SK-N-SH (cell line): ENCODE results near the gene KSR2. TPM values are rescaled to one million over a fixed set of nuclear protein-coding genes. Genes with fewer than 3 reads are reported as not detected.

Experiments
- CTCF ChIA-PET: fragments of 300-600, 350-600 bp; formaldehyde crosslinking; extraction: SDS; loops from one replicate; lab custom pipeline; 2021; lab: Yijun Ruan, JAX
- POLR2A ChIA-PET: fragments of 350-600 bp; sonication (Branson Sonifier 250); formaldehyde crosslinking; extraction: SDS; loops from one replicate; lab custom pipeline; 2020; ENCODE audit warnings: antibody characterized with exemption, inconsistent platforms; lab: Yijun Ruan, JAX
- DNase-seq: peaks from one replicate; pipeline ENCODE4 v3.0.0; 2012
- H2AFZ ChIP-seq: fragments of 200-600 bp; sonication (generic); 2 replicates; pipeline ENCODE4 v1.8.1; 2016; ENCODE audit warnings: antibody characterized with exemption, mild to moderate bottlenecking, low read depth
- H3F3A ChIP-seq: fragments of 200-600 bp; sonication (generic); replicated peaks from 2 replicates; pipeline ENCODE3; 2016; ENCODE audit warnings: antibody characterized with exemption, mild to moderate bottlenecking; ENCODE audit not compliant: insufficient read depth
- H3K27ac ChIP-seq, 2 experiments: fragments of 200-500 bp in 1 of 2; fragments of 200-600 bp in 1 of 2; sonication (Bioruptor generic) in 1 of 2; sonication (generic), shearing (Covaris generic) in 1 of 2; 2 replicates each; pipeline versions ENCODE4 v1.5.1 to v1.6.1; 2014 to 2016; ENCODE audit warnings: low read depth in 2 of 2, inconsistent platforms in 1 of 2, low read length in 1 of 2, mild to moderate bottlenecking in 1 of 2, mixed read lengths in 1 of 2
- H3K27me3 ChIP-seq: fragments of 200-600 bp; sonication (generic), shearing (Covaris generic); 2 replicates; pipeline ENCODE4 v1.6.1; 2016; ENCODE audit warnings: mixed run types; ENCODE audit not compliant: insufficient read depth
- H3K36me3 ChIP-seq, 2 experiments: fragments of 200-500 bp in 1 of 2; fragments of 200-600 bp in 1 of 2; sonication (Bioruptor generic) in 1 of 2; sonication (generic) in 1 of 2; replicated peaks in 1 of 2; 2 replicates each; pipeline versions ENCODE3 to v1.5.1; 2014 to 2016; ENCODE audit warnings: low read length in 1 of 2, mild to moderate bottlenecking in 1 of 2; ENCODE audit not compliant: insufficient read depth in 2 of 2, control insufficient read depth in 1 of 2
- H3K4me1 ChIP-seq, 2 experiments: fragments of 200-500 bp in 1 of 2; fragments of 200-600 bp in 1 of 2; sonication (Bioruptor generic) in 1 of 2; sonication (generic), shearing (Covaris generic) in 1 of 2; 2 replicates each; pipeline versions ENCODE4 v1.5.1 to v1.6.1; 2014 to 2016; ENCODE audit warnings: low read depth in 1 of 2, low read length in 1 of 2, mixed run types in 1 of 2; ENCODE audit not compliant: insufficient read depth in 2 of 2, control insufficient read depth in 1 of 2
- H3K4me2 ChIP-seq: fragments of 200-600 bp; sonication (generic), shearing (Covaris generic); 2 replicates; pipeline ENCODE4 v1.6.1; 2017; ENCODE audit warnings: mixed run types
- H3K4me3 ChIP-seq, 2 experiments: fragments of 200-500 bp in 1 of 2; fragments of 200-600 bp in 1 of 2; sonication (Bioruptor generic) in 1 of 2; sonication (generic), shearing (Covaris generic) in 1 of 2; 2 replicates each; pipeline versions ENCODE4 v1.5.1 to v1.8.1; 2014 to 2016; ENCODE audit warnings: low read depth in 2 of 2, inconsistent platforms in 1 of 2, low read length in 1 of 2, mild to moderate bottlenecking in 1 of 2, mixed read lengths in 1 of 2, moderate library complexity in 1 of 2
- H3K79me2 ChIP-seq: fragments of 200-600 bp; sonication (generic); 2 replicates; pipeline ENCODE4 v1.8.1; 2017; ENCODE audit warnings: mild to moderate bottlenecking; ENCODE audit not compliant: insufficient read depth
- H3K9ac ChIP-seq: fragments of 200-600 bp; sonication (generic); 2 replicates; pipeline ENCODE4 v1.6.1; 2017; ENCODE audit warnings: mixed run types
- H3K9me2 ChIP-seq: fragments of 200-600 bp; sonication (generic); 2 replicates; pipeline ENCODE4 v1.6.1; 2017; ENCODE audit warnings: mixed run types
- H3K9me3 ChIP-seq: fragments of 200-600 bp; sonication (generic); 2 replicates; pipeline ENCODE4 v1.6.1; 2017; ENCODE audit warnings: mixed run types, mild to moderate bottlenecking, moderate library complexity
- H4K20me1 ChIP-seq: fragments of 200-600 bp; sonication (generic); 2 replicates; pipeline ENCODE4 v1.6.1; 2017; ENCODE audit warnings: mild to moderate bottlenecking, mixed run types; ENCODE audit not compliant: insufficient read depth
- ELF1 ChIP-seq: IDR thresholded peaks from 2 replicates; pipeline ENCODE4 v1.4.0; 2012
- EP300 ChIP-seq, 2 experiments: IDR thresholded peaks; 2 replicates each; pipeline versions ENCODE4 v1.4.0 to v1.6.1; 2012; ENCODE audit warnings: borderline replicate concordance in 1 of 2, low read depth in 1 of 2, low read length in 1 of 2
- EZH2phosphoT487 ChIP-seq: fragments of 200-600 bp; sonication (generic); IDR thresholded peaks from 2 replicates; pipeline ENCODE4 v1.6.1; 2017; ENCODE audit warnings: low read depth, mixed run types, mild to moderate bottlenecking, antibody characterized with exemption, moderate library complexity, borderline replicate concordance
- FOSL2 ChIP-seq: IDR thresholded peaks from 2 replicates; pipeline ENCODE4 v1.4.0; 2012; ENCODE audit warnings: low read depth, mild to moderate bottlenecking, moderate library complexity, borderline replicate concordance
- FOXM1 ChIP-seq: IDR thresholded peaks from 2 replicates; pipeline ENCODE4 v1.4.0; 2012; ENCODE audit warnings: low read depth, mild to moderate bottlenecking
- GABPA ChIP-seq: IDR thresholded peaks from 2 replicates; pipeline ENCODE4 v1.4.0; 2012; ENCODE audit warnings: low read depth, mild to moderate bottlenecking
- GATA2 ChIP-seq: sonication (generic); formaldehyde crosslinking; IDR thresholded peaks from 2 replicates; pipeline ENCODE4 v1.5.0; 2020; ENCODE audit warnings: mild to moderate bottlenecking, missing genetic modification reagents
- MEF2A ChIP-seq: IDR thresholded peaks from 2 replicates; pipeline ENCODE4 v1.4.0; 2012; ENCODE audit warnings: low read depth, borderline replicate concordance
- MXI1 ChIP-seq: IDR thresholded peaks from 2 replicates; pipeline ENCODE4 v1.6.1; 2012; ENCODE audit warnings: mild to moderate bottlenecking, low read depth, low read length, improper control_type of control experiment
- REST ChIP-seq: IDR thresholded peaks from 2 replicates; pipeline ENCODE4 v1.6.1; 2012; ENCODE audit warnings: mild to moderate bottlenecking, low read depth, low read length, moderate library complexity
- RFX5 ChIP-seq: IDR thresholded peaks from 2 replicates; pipeline ENCODE4 v1.6.1; 2012; ENCODE audit warnings: mild to moderate bottlenecking, improper control_type of control experiment, low read length
- RXRA ChIP-seq: IDR thresholded peaks from 2 replicates; pipeline ENCODE4 v1.4.0; 2012; ENCODE audit warnings: low read depth, mild to moderate bottlenecking, borderline replicate concordance
- SIN3A ChIP-seq: IDR thresholded peaks from 2 replicates; pipeline ENCODE4 v1.6.1; 2012; ENCODE audit warnings: low read depth, mild to moderate bottlenecking, low read length, moderate library complexity, borderline replicate concordance
- TAF1 ChIP-seq: IDR thresholded peaks from 2 replicates; pipeline ENCODE4 v1.6.1; 2012; ENCODE audit warnings: low read depth, mild to moderate bottlenecking, low read length, moderate library complexity, borderline replicate concordance
- TCF12 ChIP-seq: IDR thresholded peaks from 2 replicates; pipeline ENCODE4 v1.4.0; 2012
- TEAD4 ChIP-seq: IDR thresholded peaks from 2 replicates; pipeline ENCODE4 v1.4.0; 2012; ENCODE audit warnings: mild to moderate bottlenecking, borderline replicate concordance; ENCODE audit not compliant: insufficient read depth
- USF2 ChIP-seq: fragments of 150-350 bp; IDR thresholded peaks from 2 replicates; pipeline ENCODE4 v1.6.1; 2017; ENCODE audit warnings: antibody characterized with exemption, low read length, low read depth, borderline replicate concordance
- YY1 ChIP-seq: IDR thresholded peaks from 2 replicates; pipeline ENCODE4 v1.4.0; 2012; ENCODE audit warnings: low read depth, mild to moderate bottlenecking
- WGBS: methylation state at CpG from one replicate; pipeline ENCODE4 v1.1.6; 2017; ENCODE audit warnings: low lambda C conversion rate; 5-methylcytosine and 5-hydroxymethylcytosine counted together
- polyA plus RNA-seq, 3 experiments: library from polyadenylated mRNA; depleted of rRNA; stranded (reverse); fragments of >200 nt; gene quantifications; 2 replicates each; pipeline ENCODE4 v1.2.3, GENCODE V29; 2012
- TF ChIP-seq, protein P1 (sequence below): IDR thresholded peaks from 2 replicates; pipeline ENCODE4 v1.4.0; 2012; ENCODE audit warnings: low read depth
- TF ChIP-seq, protein P2 (sequence below): IDR thresholded peaks from 2 replicates; pipeline ENCODE4 v1.4.0; 2012; ENCODE audit warnings: low read depth, borderline replicate concordance

Gene KSR2
- polyA plus RNA-seq, 1 of the 3 experiments (the other 2 are of a cell fraction), result 0.12 TPM

DNA sequence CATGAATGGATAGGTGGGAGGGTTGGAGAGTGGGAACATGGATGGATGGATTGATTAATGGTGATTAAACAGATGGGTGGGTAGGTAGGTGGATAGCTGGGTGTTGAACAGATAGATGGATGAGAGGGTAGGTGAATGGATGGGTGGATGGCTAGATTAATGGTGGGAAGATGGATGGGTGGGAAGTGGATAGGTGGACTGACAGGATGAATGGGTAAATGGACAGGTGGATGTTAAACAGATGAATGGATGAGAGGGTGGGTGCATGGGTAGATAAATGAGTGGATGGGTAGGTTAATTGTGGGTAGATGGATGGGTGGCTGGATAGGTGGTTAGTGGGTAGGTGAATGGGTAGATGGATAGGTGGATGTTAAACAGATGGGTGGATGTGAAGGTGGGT lies 460.3 kb downstream of the KSR2 start:
- POLR2A ChIA-PET, result no interaction called here
- H3K9me3 ChIP-seq, result no peaks in the 10 kb centered on the region

GRCh38 chr12:117507548-117507947 lies 461.2 kb downstream of the KSR2 start:
- no peak overlapping the region for H3K27ac ChIP-seq
- no peak overlapping the region for H3K4me2 ChIP-seq
- H3K79me2 ChIP-seq, result no peaks in the 10 kb centered on the region
- ChIA-PET POLR2A (no interaction called here), CTCF (no interaction called here)
- no peak overlapping the region for H3K9ac ChIP-seq
- no peaks in the 10 kb centered on the region for H3K27me3 ChIP-seq
- no peak overlapping the region for H3K4me3 ChIP-seq
- no peaks in the 10 kb centered on the region for H3K9me2 ChIP-seq
- 39% methylated on average over 3 of the region's 3 CpGs for WGBS
- H3K36me3 ChIP-seq, result no peaks in the 10 kb centered on the region
- DNase-seq, result no peak
- H2AFZ ChIP-seq, result no peak overlapping the region
- no peaks in the 10 kb centered on the region for H3K4me1 ChIP-seq
- H3K9me3 ChIP-seq, result no peaks in the 10 kb centered on the region
- no peaks in the 10 kb centered on the region for H4K20me1 ChIP-seq
- no peaks in the 10 kb centered on the region for H3F3A ChIP-seq
- TF ChIP-seq TEAD4 (no peak), FOXM1 (no peak), MXI1 (no peak), USF2 (no peak), FOSL2 (no peak), REST (no peak), MEF2A (no peak), EZH2phosphoT487 (no peak), RXRA (no peak), TCF12 (no peak)
- TF ChIP-seq, protein P1, sequence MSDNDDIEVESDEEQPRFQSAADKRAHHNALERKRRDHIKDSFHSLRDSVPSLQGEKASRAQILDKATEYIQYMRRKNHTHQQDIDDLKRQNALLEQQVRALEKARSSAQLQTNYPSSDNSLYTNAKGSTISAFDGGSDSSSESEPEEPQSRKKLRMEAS, result no peak
- TF ChIP-seq, protein P2, sequence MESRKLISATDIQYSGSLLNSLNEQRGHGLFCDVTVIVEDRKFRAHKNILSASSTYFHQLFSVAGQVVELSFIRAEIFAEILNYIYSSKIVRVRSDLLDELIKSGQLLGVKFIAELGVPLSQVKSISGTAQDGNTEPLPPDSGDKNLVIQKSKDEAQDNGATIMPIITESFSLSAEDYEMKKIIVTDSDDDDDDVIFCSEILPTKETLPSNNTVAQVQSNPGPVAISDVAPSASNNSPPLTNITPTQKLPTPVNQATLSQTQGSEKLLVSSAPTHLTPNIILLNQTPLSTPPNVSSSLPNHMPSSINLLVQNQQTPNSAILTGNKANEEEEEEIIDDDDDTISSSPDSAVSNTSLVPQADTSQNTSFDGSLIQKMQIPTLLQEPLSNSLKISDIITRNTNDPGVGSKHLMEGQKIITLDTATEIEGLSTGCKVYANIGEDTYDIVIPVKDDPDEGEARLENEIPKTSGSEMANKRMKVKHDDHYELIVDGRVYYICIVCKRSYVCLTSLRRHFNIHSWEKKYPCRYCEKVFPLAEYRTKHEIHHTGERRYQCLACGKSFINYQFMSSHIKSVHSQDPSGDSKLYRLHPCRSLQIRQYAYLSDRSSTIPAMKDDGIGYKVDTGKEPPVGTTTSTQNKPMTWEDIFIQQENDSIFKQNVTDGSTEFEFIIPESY, result no peak

More for the DNA sequence above, 460.3 kb downstream of the KSR2 start:
- Histone ChIP-seq H3K79me2 (no peaks in the 10 kb centered on the region), H2AFZ (no peak overlapping the region), H3K27me3 (no peaks in the 10 kb centered on the region), H3K9me2 (no peaks in the 10 kb centered on the region), H3K27ac (no peak overlapping the region), H3K9ac (no peak overlapping the region), H4K20me1 (no peaks in the 10 kb centered on the region), H3F3A (no peaks in the 10 kb centered on the region), H3K4me3 (no peak overlapping the region), H3K36me3 (no peaks in the 10 kb centered on the region), H3K4me2 (no peak overlapping the region), H3K4me1 (peaks cover 0 to 3% of the 10 kb centered on the region in 2 experiments; a peak in 1 of 4 replicates)
- CTCF ChIA-PET, result no interaction called here
- DNase-seq, result no peak
- TF ChIP-seq EZH2phosphoT487 (no peak), USF2 (no peak), GATA2 (CRISPR knock-in tag) (no peak), GABPA (no peak), RFX5 (no peak), TEAD4 (no peak), TAF1 (no peak), ELF1 (no peak), YY1 (no peak), EP300 (IDR thresholded peaks at IDR 0.05; ENCODE audit: borderline replicate concordance in 1 of 2, low read depth in 1 of 2, low read length in 1 of 2) (no peak), FOSL2 (no peak), MEF2A (no peak), RXRA (no peak), FOXM1 (no peak), SIN3A (no peak)
- TF ChIP-seq, protein P1, result no peak
